Measurements from ENCODE around the gene CAMSAP1. TPM values are rescaled to one million over a fixed set of nuclear protein-coding genes. Genes with fewer than 3 reads are reported as not detected.

The CAMSAP1 gene
- total RNA-seq, 2 experiments from 2014 or later: 30.4 to 33.0 TPM

- Histone ChIP-seq H3K27ac (ENCODE audit: low read depth, low read length, poor library complexity, severe bottlenecking) (no peak overlapping the region), H3K9me2 (ENCODE audit: insufficient read depth, low read length) (no peaks in the 10 kb centered on the region), H3K4me1 (ENCODE audit: insufficient read depth, low read length, poor library complexity, severe bottlenecking) (no peaks in the 10 kb centered on the region), H2AFZ (ENCODE audit: low read length) (no peak overlapping the region), H3K36me3 (ENCODE audit: insufficient read depth, low read length) (no peaks in the 10 kb centered on the region), H3K4me2 (ENCODE audit: low read length) (no peak overlapping the region), H3K79me2 (ENCODE audit: insufficient read depth, low read depth, low read length) (no peaks in the 10 kb centered on the region), H3K9me3 (ENCODE audit: low read length) (no peaks in the 10 kb centered on the region), H3K4me3 (ENCODE audit: low read depth, low read length, poor library complexity, severe bottlenecking) (no peak overlapping the region), H4K20me1 (ENCODE audit: insufficient read depth, low read length) (no peaks in the 10 kb centered on the region)
- BruUV-seq (replicated peaks): no TSS peak
- no peak for TF ChIP-seq EZH2phosphoT487 (IDR thresholded peaks at IDR 0.05; ENCODE audit: borderline replicate concordance, low read depth, low read length)
- no peak for TF ChIP-seq CTCF (conservative IDR thresholded peaks at IDR 0.05; ENCODE audit: low read length)
- ChIA-PET POLR2A (no interaction called here), CTCF (ENCODE audit: unreplicated experiment) (no interaction called here)
- DNase-seq (ENCODE audit: low spot score): no peak
- intact Hi-C loops (cut with micrococcal nuclease; ENCODE audit: unreplicated experiment): no loop called here
Measured at GRCh38 chr9:135768516-135769218, 138.7 kb downstream of the CAMSAP1 start.

- H3K9me2 ChIP-seq (ENCODE audit: insufficient read depth, low read length): no peaks in the 10 kb centered on the region
- H3K36me3 ChIP-seq (ENCODE audit: insufficient read depth, low read length): no peaks in the 10 kb centered on the region
- no peaks in the 10 kb centered on the region for H4K20me1 ChIP-seq (ENCODE audit: insufficient read depth, low read length)
- POLR2A ChIA-PET: no interaction called here
- BruUV-seq (replicated peaks): no TSS peak
- DNase-seq (ENCODE audit: low spot score): no peak
- CTCF ChIA-PET (ENCODE audit: unreplicated experiment): no interaction called here
- H3K4me1 ChIP-seq (ENCODE audit: insufficient read depth, low read length, poor library complexity, severe bottlenecking): no peaks in the 10 kb centered on the region
- no peaks in the 10 kb centered on the region for H3K79me2 ChIP-seq (ENCODE audit: insufficient read depth, low read depth, low read length)
- H2AFZ ChIP-seq (ENCODE audit: low read length): no peak overlapping the region
- intact Hi-C loops (cut with micrococcal nuclease; ENCODE audit: unreplicated experiment): no loop called here
- no peak overlapping the region for H3K27ac ChIP-seq (ENCODE audit: low read depth, low read length, poor library complexity, severe bottlenecking)
- H3K9me3 ChIP-seq (ENCODE audit: low read length): no peaks in the 10 kb centered on the region
- H3K4me2 ChIP-seq (ENCODE audit: low read length): no peak overlapping the region
- no peak overlapping the region for H3K4me3 ChIP-seq (ENCODE audit: low read depth, low read length, poor library complexity, severe bottlenecking)
- no peak for TF ChIP-seq EZH2phosphoT487 (IDR thresholded peaks at IDR 0.05; ENCODE audit: borderline replicate concordance, low read depth, low read length)
- no peak for TF ChIP-seq CTCF (conservative IDR thresholded peaks at IDR 0.05; ENCODE audit: low read length)
Measured at GRCh38 chr9:135766707-135767106, 140.6 kb downstream of the CAMSAP1 start.

GRCh38 chr9:135766251-135766650 is 141.1 kb downstream of the CAMSAP1 start:
- TF ChIP-seq CTCF (conservative IDR thresholded peaks at IDR 0.05; ENCODE audit: low read length): no peak
- TF ChIP-seq EZH2phosphoT487 (IDR thresholded peaks at IDR 0.05; ENCODE audit: borderline replicate concordance, low read depth, low read length): no peak
- ChIA-PET POLR2A (no interaction called here), CTCF (ENCODE audit: unreplicated experiment) (no interaction called here)
- Histone ChIP-seq H4K20me1 (ENCODE audit: insufficient read depth, low read length) (no peaks in the 10 kb centered on the region), H3K79me2 (ENCODE audit: insufficient read depth, low read depth, low read length) (no peaks in the 10 kb centered on the region), H3K9me2 (ENCODE audit: insufficient read depth, low read length) (no peaks in the 10 kb centered on the region), H2AFZ (ENCODE audit: low read length) (no peak overlapping the region), H3K27ac (ENCODE audit: low read depth, low read length, poor library complexity, severe bottlenecking) (no peak overlapping the region), H3K4me3 (ENCODE audit: low read depth, low read length, poor library complexity, severe bottlenecking) (no peak overlapping the region), H3K4me2 (ENCODE audit: low read length) (no peak overlapping the region), H3K36me3 (ENCODE audit: insufficient read depth, low read length) (no peaks in the 10 kb centered on the region), H3K9me3 (ENCODE audit: low read length) (no peaks in the 10 kb centered on the region), H3K4me1 (ENCODE audit: insufficient read depth, low read length, poor library complexity, severe bottlenecking) (no peaks in the 10 kb centered on the region)
- no TSS peak for BruUV-seq (replicated peaks)
- intact Hi-C loops (cut with micrococcal nuclease; ENCODE audit: unreplicated experiment): no loop called here
- DNase-seq (ENCODE audit: low spot score): no peak

Measured in OCI-LY7 (cell line).